Hippocampal formation (tissue), 2 donors: ENCODE measurements around the gene ITPR2.
A peak's percentile ranks its signal among the peaks of the same experiment; 100 is the strongest.
"Not testable (repeated sequence)": the region's sequence is repeated elsewhere in the genome, so short reads cannot be mapped to it uniquely, and the experiment has no call there.

Experiments used
- DNase-seq, 2 donors: peaks; one replicate each; lab custom pipeline; 2025; lab: John Stamatoyannopoulos, UW

Gene ITPR2

GRCh38 chr12:26445909-26446308 lies 387.1 kb downstream of the ITPR2 start:
- no peak for DNase-seq

- DNase-seq, result no peak
These were observed 389.7 kb downstream of the ITPR2 start for GRCh38 chr12:26443309-26443708.

DNA sequence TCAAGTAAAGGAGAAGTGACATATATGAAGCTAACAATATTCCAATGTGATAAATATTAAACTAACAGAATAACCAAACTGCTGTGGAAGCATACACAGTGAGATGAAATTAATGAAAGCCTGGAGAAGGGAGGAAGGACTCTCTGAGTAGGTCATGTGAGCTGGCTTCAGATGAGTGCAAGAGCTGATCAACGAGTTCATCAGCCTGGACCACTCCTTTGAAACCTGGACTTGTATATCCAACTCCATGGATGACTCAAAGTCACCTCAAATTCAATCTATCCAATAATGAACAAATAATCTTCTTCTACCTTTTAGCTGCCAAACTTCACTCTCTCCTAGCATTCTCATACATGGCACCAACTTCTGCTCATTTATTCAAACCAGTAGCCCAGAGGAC lies 391.6 kb downstream of the ITPR2 start:
- no peak for DNase-seq

DNA sequence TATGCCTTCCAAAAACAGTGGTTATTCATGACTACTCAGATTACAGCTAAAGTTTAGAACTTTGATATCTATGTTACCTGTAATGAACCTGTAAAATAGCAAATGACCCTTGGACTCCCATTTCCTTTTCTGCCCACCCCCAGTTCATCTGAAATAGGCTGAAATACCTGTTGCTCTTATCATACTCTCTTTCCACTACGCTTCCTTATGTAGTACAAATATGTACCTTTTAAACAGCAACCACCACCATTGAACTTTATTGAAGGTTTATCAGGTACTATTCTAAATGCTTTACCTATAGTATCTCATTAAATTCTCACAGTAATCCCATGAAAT lies 398.0 kb downstream of the ITPR2 start:
- no peak for DNase-seq

GRCh38 chr12:26434299-26435068 lies 398.5 kb downstream of the ITPR2 start:
- DNase-seq, result peak in 1 of 2 donors; percentile 32

DNA sequence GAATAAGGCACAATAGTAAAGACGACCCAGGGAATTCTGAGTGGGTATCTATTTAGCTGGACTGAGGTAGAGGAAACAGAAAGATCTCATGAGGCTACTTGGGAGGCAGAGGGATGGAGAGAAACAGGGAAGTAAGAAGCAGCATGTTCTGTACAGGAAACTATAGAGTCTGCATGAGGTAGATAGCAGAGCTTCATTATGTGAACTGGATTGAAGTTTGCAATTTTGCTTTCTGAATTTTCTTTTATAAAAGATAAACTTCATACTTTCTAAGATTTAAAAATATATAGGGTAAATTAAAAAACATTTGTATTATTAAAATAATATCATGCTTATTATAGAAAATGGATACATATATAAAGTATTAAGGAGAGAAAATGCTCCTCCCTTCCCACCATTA lies 399.3 kb downstream of the ITPR2 start:
- DNase-seq, result not testable (repeated sequence)

DNA sequence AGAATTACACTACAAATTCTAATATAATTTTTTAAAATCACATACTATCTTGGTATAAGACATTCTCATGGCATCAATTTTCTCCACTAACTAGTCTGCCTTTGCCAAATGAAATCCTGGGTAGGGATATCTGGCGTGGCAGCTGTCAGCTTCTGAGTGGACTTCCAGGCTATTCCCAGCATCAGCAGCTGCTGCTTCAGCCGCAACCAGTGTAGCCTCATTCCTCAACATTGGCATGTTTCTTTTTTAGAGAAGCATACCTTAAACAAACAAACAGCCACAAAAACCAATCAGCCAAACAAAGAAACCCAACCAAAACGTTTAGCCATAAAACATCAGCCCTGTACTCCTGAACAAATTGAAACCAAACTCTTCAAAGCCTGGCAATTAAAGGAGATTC lies 401.8 kb downstream of the ITPR2 start:
- DNase-seq, result no peak

- not testable (repeated sequence) for DNase-seq
These were observed 402.4 kb downstream of the ITPR2 start for GRCh38 chr12:26430596-26430995.

- no peak for DNase-seq
These were observed 403.8 kb downstream of the ITPR2 start for GRCh38 chr12:26429070-26429691.

DNA sequence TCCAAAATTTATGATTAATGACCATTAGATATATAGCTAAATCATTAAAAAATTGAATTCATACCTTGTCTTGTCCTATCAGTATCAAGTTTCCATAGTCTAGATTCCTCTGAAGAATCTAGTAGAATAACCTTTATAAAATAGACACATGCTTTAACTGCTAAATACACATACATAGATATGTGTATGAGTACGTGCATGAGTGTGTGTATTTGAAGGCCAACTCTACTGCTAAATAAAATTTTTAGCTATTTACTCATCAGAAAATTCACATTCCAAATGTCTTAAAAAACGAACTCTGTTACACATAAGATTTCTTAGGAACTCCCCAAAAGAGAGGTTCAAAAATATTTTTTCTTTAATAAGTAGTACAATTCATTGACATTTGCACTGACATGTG lies 404.6 kb downstream of the ITPR2 start:
- DNase-seq, result no peak

DNA sequence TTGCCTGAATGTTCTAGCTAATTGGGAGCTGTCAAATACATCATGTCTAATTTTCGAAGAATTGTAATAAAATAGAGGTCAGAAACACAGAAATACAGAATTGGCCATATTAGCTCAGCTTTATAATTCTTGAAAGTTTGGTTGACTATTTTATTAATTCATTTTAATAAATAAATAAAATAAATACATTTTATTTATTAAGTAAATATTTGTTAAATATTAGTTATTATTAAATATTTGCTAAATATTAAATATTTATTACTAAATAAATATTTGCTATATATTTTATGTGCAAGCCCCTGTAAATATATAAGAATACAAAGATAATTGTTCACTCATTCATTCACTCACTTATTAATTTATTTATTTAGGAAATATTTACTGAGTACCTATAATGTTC lies 406.3 kb downstream of the ITPR2 start:
- DNase-seq, result no peak

GRCh38 chr12:26425587-26426260 lies 407.3 kb downstream of the ITPR2 start:
- no peak for DNase-seq

- DNase-seq, result no peak
These were observed 410.1 kb downstream of the ITPR2 start for GRCh38 chr12:26422839-26423398.

DNA sequence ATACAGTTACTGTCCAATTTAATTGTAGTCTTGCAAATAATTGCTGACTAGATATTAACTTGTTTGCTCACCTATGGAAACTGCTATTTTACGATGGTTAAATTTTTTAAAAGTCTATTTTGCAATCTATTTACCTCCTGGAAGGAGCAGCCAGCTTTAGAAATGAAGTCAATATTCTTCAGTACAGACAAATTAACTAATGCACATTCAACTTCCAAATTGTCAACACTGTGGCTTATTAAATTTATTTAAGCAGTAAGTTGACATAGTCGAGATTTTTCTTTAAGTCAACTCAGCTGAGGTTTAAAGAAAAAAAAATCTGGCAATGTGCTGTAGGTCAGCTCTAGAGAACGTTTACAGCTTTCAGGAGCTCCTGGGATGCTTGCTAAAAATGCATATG lies 416.4 kb downstream of the ITPR2 start:
- no peak for DNase-seq

DNA sequence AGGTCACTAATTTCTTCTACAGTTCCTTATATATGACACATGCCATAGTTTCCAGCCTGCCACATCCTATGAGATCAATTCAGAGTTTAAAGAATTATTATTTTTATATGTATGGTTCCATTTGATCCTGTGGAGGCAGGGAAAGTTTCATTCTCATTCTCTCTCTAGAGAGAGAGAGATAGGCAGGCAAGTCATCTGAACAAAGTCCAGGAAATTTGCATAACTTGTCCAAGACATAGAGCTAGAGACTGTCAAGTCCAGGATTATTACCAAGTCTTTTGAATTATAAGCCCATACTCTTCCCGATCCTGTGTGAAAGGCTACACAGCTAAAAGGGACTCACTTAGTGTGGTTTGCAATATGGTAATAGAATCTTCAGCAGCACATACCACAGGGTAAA lies 422.3 kb downstream of the ITPR2 start:
- DNase-seq, result no peak

DNA sequence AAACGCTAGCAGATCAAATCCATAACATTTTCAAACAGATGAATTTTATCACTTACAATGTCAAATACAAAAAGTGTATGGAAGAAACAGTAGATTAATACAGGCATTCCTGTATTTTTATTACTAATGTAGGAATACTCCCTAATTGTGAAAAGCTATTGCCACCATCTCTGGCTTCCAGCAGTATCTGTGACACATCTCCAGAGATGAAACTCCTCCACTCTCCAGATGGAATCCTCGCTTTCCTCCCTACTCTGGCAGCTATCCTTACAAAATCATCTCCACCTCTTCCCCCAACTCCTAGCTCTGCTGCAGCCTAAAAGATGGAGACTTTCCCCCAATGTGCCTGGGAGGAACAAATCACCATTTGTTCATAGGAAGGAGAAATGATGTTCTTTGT lies 426.2 kb downstream of the ITPR2 start:
- DNase-seq, result peak in 1 of 2 donors; percentile 46

GRCh38 chr12:26406391-26406790 lies 426.6 kb downstream of the ITPR2 start:
- no peak for DNase-seq

DNA sequence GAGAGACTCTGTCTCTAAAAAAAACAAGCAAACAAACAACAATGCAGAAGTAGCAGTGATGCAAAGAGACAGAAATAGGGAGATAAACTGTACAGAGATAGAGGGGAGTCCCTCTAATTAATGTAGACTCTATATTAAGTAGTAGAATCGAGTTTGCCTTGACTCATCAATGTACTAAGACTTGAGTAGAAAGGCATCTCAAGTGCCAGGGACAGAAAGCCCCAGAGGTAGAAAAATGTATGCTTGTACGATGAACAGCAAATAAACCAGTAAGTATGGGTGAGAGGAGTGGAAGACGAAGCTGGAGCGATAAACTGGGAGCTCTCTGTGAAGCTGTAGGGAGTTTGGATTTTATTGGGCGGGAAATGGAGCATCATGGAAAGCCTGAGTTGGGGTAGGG lies 429.4 kb downstream of the ITPR2 start:
- DNase-seq, result no peak

DNA sequence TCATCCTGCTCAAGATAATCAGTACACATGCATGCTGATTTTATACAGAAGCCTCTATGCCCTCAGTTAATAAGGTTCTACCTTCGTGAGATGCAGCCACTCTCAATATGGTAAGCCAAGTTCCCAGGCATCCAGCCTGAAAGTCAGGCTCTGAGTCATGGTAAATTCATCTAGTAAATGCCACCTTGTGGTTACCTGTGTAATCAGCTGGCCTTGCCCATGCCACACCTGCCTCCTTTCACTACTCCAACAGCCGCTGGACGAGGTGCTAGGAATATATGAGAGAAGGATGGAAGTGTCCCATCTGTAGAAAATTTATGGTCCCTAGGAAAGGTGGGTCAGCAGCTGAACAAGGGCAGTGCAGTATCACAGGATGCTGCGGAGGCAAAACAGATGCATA lies 430.3 kb downstream of the ITPR2 start:
- DNase-seq, result no peak

DNA sequence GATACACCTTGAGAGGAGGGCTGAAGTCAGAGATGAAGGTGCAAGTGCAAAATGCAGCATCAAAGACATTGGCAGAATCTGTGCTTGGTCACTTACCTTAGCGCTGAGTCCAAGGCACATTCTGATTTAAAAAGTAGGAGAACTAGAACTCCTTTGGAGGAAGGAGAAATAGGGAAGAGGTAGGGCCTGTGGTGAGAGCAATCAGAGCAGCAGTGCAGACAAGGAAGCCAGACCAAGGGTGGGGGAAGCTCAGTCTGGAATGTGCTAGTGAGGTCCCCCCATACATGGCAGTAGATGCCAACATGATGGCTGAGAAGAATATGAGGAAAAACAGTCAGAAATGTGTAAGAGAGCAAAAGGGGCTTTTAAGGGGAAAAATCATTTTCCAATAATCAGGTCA lies 431.1 kb downstream of the ITPR2 start:
- DNase-seq, result peak; percentile 4 to 26

GRCh38 chr12:26400627-26401026 lies 432.4 kb downstream of the ITPR2 start:
- no peak for DNase-seq

DNA sequence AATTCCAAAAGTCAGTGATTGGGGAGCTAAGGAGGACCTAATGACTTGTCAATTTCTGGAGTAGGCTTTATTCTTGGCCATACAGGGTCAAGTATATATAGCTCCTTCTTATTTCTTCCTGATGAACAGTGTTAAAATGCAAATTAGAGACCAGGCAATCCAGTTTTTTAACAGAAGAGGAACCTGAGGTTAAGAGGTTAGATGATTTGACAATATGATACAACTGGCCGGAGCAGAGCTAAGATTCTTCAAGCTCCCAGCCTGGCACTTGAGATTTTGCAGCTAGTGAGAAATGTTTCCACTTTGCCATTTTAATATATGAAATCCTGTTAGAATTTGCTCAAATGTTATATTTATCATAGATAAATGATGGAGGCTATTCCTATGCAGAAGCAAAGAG lies 433.6 kb downstream of the ITPR2 start:
- no peak for DNase-seq

GRCh38 chr12:26396402-26396801 lies 436.6 kb downstream of the ITPR2 start:
- no peak for DNase-seq
